Kidney tubule cell (primary cell): ENCODE measurements around the gene CCDC27.
A peak's percentile ranks its signal among the peaks of the same experiment; 100 is the strongest.
"Not testable (repeated sequence)": the region's sequence is repeated elsewhere in the genome, so short reads cannot be mapped to it uniquely, and the experiment has no call there.

Experiments used
- DNase-seq: peaks from one replicate; pipeline ENCODE4 v3.0.0-alpha.2; 2018; ENCODE audit warnings: low spot score

CCDC27 gene

GRCh38 chr1:3796215-3797061 lies 44.2 kb downstream of the CCDC27 start, which contains the start of gene LRRC47:
Gene LRRC47, minus strand, starts transcription at chr1:3796498. Its CDS starts 22 bp downstream, at chr1:3796476.
- DNase-seq: peak; percentile 93

GRCh38 chr1:3799976-3800685 lies 47.9 kb downstream of the CCDC27 start:
- peak; percentile 87 for DNase-seq

- not testable (repeated sequence) for DNase-seq
Measured at GRCh38 chr1:3800795-3801194, 48.5 kb downstream of the CCDC27 start.

- no peak for DNase-seq
Measured at GRCh38 chr1:3803905-3804626, 51.8 kb downstream of the CCDC27 start.

GRCh38 chr1:3804627-3804944 lies 52.3 kb downstream of the CCDC27 start:
- not testable (repeated sequence) for DNase-seq

GRCh38 chr1:3805038-3805437 lies 52.8 kb downstream of the CCDC27 start:
- no peak for DNase-seq

DNA sequence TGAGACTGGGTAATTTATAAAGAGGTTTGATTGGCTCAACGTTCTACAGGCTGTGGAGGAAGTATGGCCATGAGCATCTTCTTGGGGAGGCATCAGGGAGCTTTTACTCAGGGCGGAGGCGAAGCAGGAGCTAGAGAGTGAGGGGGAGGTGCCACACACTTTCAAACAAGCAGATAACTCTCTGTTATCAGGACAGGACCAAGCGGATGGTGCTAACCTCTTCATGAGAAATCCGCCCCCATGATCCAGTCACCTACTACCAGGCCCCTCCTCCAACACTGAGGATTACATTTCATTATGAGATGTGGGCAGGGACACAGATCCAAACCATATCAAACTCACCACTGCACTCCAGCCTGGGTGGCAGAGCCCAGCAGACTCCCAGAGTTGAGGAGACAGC lies 55.5 kb downstream of the CCDC27 start:
- DNase-seq: no peak

- DNase-seq: no peak
Measured at GRCh38 chr1:3809680-3810079, 57.4 kb downstream of the CCDC27 start.

- DNase-seq: not testable (repeated sequence)
Measured at GRCh38 chr1:3810149-3810761, 58.0 kb downstream of the CCDC27 start.

GRCh38 chr1:3811595-3811911 lies 59.3 kb downstream of the CCDC27 start:
- DNase-seq: no peak

GRCh38 chr1:3814065-3814464 lies 61.8 kb downstream of the CCDC27 start:
- no peak for DNase-seq

GRCh38 chr1:3814771-3815561 lies 62.7 kb downstream of the CCDC27 start:
- no peak for DNase-seq

DNA sequence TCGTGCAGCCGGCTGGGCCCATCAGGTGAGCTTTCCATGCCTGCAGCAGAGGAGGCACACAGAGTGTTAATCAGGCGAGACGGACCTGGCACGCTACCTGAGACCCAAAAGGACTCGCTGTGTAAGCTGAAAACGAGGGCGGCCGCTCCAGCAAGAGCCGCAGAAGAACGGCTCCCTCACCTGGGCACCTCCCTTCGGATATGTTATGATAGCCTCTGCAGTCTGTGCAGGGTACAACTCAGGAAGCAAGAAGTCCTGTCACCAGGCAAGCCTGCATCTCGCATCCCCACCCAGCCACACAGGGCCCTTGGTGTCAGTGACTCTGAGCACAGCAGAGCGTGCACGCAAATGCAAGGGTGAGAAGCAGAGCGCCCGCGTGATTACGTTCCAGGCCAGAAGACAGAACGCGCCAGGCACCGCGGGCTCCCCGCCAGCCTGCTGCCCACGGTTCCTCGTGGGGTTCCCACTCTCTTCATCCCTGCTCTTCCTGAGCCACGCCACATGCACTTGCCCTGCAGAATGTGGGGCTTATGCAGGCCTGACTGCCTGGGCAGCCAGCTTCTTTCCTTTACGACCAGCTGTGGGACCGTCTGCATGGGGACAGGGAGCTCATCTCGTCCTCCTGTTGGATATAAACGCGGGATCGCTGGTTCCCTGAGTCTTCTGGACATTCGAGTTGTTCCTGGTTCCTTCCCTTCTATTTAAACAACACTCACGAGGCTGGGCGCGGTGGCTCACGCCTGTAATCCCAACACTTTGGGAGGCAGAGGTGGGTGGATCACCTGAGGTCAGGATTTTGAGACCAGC lies 64.3 kb downstream of the CCDC27 start:
- no peak for DNase-seq

- DNase-seq: no peak
Measured at GRCh38 chr1:3817138-3817740, 65.0 kb downstream of the CCDC27 start.

GRCh38 chr1:3817821-3818597 lies 65.8 kb downstream of the CCDC27 start:
- DNase-seq: no peak

DNA sequence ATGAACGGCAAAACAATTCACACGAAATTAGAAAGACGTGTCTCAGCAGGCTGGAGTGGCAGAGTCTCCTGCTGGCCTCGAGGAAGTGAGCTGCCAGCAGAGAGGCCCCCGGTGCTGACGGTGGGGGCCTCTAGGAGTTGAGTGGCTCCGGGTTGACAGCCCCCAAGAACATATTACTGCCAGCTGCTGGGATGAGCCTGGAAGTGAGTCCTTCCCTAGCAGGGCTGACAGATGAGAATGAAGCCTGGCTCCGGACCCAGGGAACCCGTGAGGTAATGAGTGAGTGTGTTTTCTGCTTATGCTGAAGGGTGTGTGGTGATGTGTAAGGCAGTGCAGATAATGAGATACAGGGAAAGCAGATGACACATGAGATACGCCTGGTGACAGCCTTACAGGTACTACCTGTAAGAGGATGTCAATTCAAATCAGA lies 67.5 kb downstream of the CCDC27 start:
- no peak for DNase-seq

DNA sequence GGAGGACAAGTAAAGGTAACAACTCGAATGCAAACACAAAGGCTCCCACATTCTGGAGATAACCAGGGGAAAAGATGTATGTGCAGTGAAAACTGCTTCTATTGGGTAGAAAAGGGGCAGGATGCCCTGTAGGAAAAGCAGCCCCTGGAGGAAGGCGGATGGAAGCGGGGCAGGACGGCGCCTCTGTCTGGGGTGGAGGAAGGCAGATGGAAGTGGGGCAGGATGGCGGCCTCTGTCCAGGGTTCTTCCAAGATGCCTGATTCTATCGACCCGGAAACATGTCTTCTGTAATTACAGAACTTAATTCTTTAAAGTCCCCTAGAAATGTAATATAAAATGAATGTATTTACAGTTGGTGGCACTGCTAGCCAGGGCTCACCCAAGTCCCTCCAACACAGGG lies 68.1 kb downstream of the CCDC27 start:
- no peak for DNase-seq

GRCh38 chr1:3821004-3821403 lies 68.8 kb downstream of the CCDC27 start:
- DNase-seq: peak; percentile 69
